Lung microvascular endothelial cell (primary cell): ENCODE measurements around the gene FAHD2A. TPM values are rescaled to one million over a fixed set of nuclear protein-coding genes. Genes with fewer than 3 reads are reported as not detected.
"Not testable (repeated sequence)": the region's sequence is repeated elsewhere in the genome, so short reads cannot be mapped to it uniquely, and the experiment has no call there.

Experiments used
- DNase-seq, 2 donors: peaks; one replicate each; pipeline versions ENCODE4 v3.0.0 to v3.0.0-alpha.2; 2010; ENCODE audit warnings: low read depth in 2 of 2
- total RNA-seq: library from RNA; depleted of rRNA; stranded (reverse); fragments of >200 nt; gene quantifications from 2 replicates; pipeline ENCODE4 v1.2.1, GENCODE V29; 2014

The FAHD2A gene
- total RNA-seq, 1 donor from 2014 or later, result 19.8 TPM

DNA sequence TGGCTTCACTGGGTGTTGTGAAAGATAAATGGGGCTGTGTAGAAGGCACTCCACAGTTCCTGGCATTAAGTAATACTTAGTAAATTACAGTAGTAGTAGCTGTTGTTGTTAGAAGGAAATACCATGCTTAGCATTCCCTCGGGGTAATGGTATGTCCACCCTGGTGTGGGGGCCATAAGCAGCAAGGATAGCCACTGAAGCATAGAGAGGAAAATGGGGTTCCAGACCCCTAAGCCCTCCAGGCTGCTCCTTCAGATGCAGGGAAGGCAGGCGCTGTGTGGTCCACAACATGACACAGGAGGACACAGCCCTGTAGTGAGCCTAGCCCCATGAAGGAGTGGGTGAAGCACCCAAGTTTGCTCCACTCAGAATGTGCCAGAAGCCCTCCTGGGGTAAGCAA, 31.5 kb downstream of the FAHD2A start:
- DNase-seq, result not testable (repeated sequence)

DNA sequence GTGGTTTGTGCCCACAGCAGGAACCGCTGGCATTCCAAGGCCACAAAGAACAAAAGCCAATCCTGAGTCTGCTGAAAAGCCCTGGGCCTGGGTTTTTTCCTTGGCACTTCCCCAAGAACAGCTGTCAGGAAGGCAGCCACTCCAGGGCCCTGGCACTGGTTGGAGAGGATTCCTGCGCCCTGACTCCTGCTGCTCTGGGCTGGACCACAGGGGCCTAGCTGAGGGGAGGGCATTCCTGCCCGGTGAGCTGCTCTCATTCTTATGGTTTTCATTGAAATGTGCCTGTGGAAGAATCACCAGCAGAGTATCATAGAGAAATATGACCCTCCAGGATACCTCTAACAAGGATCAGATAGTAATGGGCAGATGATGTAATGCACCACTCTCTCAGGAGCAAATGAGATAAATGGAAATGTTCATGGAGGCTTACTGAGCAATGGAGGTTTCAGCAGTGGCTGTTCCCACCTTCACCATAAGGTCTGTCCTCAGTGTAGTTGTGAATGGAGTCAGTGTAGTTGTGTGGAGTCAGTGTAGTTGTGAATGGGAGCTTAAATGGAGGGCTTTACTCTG, 32.1 kb downstream of the FAHD2A start:
- not testable (repeated sequence) for DNase-seq

DNA sequence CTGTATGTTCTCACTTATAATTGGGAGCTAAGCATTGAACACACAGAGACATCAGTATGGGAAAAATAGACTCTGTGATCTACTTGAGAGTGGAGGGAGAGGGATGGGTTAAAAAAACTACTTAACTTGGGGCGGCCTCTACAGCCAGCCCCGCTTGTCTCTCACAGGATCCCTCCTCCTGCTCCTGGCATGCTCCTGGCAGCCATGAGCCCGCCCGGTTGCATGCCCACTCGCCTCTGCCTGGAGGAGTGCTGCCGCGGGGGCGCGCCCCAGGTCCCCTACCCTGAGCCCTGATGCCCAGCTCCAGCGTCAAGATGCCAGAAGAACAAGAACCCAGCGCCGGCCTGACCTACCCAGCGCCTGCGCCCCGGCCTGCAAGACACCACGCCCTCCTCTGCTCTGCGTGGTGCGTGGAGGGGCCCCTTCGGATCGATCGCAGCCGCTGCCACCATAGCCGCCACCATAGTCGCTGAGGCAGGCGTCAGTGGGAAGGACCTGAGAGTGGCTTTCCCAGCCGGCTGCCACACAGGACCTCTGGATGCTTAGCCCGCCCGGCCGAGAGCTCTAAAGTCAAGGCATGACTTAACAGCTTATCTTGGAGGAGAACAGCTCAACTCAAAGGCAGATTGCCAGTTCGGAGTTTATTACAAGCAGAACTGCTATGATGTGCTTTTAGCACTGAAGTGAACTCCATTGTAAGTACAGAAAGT, 32.8 kb downstream of the FAHD2A start:
- DNase-seq, result not testable (repeated sequence)

DNA sequence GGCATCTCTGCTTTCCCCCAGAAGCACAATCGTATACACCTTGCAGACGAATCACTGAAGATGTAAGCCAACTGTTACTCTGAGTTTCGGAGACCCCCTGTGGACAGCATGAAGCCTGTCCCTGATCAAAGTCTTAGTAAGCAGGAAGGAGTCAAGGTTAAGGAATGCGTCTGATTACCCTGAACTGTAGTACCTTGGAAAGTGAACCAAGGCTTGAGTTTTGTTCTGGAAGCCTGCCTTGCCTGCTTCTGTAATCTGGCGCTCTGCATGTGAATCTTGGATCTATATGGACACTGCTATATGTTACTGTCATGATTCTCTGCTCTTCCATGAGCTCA, 33.3 kb downstream of the FAHD2A start:
- not testable (repeated sequence) for DNase-seq

DNA sequence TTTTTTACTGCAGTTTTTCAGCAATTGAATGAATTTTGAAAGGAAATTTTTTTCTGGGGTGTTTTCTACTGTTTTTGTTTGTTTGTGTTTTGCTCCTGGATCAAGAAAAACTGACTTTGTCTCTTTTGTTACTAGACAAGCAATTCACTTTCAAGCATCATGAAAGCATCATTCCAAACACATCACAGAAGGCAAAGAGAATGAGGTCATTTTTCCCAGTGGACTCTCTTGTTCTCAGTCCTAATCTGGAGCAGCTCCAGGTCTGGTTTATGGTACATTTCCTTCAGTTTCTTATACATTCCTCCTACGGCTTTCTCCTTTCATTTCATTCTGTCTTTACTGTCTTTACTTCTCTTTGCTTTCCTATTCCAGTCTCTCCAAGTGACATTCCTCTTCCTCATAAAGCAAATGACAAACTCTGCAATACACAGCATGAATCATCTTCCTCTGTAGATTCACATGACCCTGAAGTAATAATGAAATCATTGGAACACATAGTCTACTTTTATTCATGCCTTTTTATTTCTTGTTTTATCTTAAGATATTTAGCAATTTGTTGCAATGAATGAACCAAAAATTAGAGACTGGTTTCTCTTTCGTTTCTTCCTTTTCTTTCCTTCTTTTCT, 40.1 kb downstream of the FAHD2A start:
- DNase-seq, result not testable (repeated sequence)

DNA sequence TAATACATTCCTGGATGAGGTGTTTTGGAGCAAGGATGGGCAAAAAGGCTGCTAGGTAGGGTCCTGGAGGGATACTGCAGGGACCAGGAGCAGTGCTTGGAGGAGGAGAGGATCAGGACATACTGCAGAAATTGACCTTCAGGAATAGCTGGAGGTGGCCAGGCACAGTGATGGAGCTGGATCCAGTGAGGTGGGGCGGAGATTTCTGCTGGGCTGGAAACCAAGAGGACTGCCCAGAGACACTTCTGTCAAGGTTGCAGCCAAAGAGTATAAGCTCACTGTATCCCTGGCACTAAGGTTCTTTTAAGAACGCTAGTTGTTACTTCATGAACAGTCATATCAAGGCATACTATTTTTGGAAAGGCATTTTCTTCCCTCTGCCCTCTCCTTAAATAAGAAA, 42.8 kb downstream of the FAHD2A start:
- DNase-seq, result not testable (repeated sequence)

DNA sequence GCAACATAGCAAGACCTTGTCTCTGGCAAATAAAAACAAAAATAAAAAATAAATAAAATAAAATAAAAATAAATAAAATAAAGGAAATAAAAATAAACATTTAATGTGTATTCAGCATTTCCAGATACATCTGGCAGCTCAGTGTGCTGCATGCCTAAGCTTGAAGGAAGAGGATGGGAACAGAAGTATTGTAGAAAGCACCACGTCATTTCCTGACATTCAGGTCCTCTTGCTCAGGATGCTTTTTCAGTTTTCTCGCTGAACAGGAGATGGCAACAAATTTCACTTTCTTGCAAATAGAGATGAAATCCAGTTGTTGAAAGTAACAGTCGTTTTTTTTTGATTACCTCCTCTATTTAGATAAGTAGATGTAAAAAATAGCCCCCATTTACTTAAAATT, 60.8 kb downstream of the FAHD2A start:
- not testable (repeated sequence) for DNase-seq

Other genes starting within 250 kb of the FAHD2A start
- 5.2 and 13.9 TPM in 2 replicates for gene ZNF514, start 242.9 kb upstream of the FAHD2A start, total RNA-seq
- gene ZNF2, start 236.9 kb upstream of the FAHD2A start, total RNA-seq, result 4.6 and 7.3 TPM in 2 replicates
- 4.4 and 4.8 TPM in 2 replicates for gene ZNF892, start 195.2 kb upstream of the FAHD2A start, total RNA-seq
- 0.20 and 0.22 TPM in 2 replicates for gene PROM2, start 128.3 kb upstream of the FAHD2A start, total RNA-seq
- gene KCNIP3, start 105.4 kb upstream of the FAHD2A start, total RNA-seq, result under 0.01 TPM in 1 of 2 replicates, not detected in the other
- not detected in 2 replicates for gene TRIM43B, start 82.0 kb downstream of the FAHD2A start, total RNA-seq
- gene TRIM43, start 189.3 kb downstream of the FAHD2A start, total RNA-seq, result not detected in 2 replicates